K562 (cell line): ENCODE measurements around the gene NTN1. TPM values are rescaled to one million over a fixed set of nuclear protein-coding genes. Genes with fewer than 3 reads are reported as not detected.

Source experiments
- ARID1B ChIP-seq: fragments of 450-650 bp; IDR thresholded peaks from 2 replicates; pipeline ENCODE4 v1.6.1; 2016; ENCODE audit warnings: antibody characterized with exemption, mild to moderate bottlenecking, inconsistent platforms
- BMI1 ChIP-seq: fragments of 150-350 bp; IDR thresholded peaks from 2 replicates; pipeline ENCODE4 v1.6.1; 2014; ENCODE audit warnings: low read length
- FOSL1 ChIP-seq: fragments of 200-800 bp; sonication (Bioruptor generic); conservative IDR thresholded peaks from 2 replicates; pipeline ENCODE4 v1.6.1; 2016; ENCODE audit warnings: missing genetic modification characterization, missing compliant biosample characterization
- RNF2 ChIP-seq: sonication (generic); IDR thresholded peaks from 2 replicates; pipeline ENCODE4 v1.6.1; 2016
- SMC3 ChIP-seq: conservative IDR thresholded peaks from 2 replicates; pipeline ENCODE4 v1.6.1; 2011; ENCODE audit warnings: low read depth, low read length, improper control_type of control experiment; ENCODE audit not compliant: insufficient read depth
- ZFP1 ChIP-seq: fragments of 450-650 bp; formaldehyde crosslinking; IDR thresholded peaks from 2 replicates; pipeline ENCODE4 v1.4.0; 2020; ENCODE audit warnings: mild to moderate bottlenecking, mixed read lengths
- ZNF766 ChIP-seq: fragments of 200-800 bp; sonication (Bioruptor generic); conservative IDR thresholded peaks from 2 replicates; pipeline ENCODE4 v1.6.1; 2016; ENCODE audit warnings: missing genetic modification characterization, missing compliant biosample characterization
- polyA plus RNA-seq, 8 experiments: library from polyadenylated mRNA; depleted of rRNA in 4 of 8; stranded (reverse) in 5 of 8; unstranded in 3 of 8; fragments of >200 nt; fragmentation: Nextera tagmentation in 2 of 8; fragmentation: Illumina TruSeq in 1 of 8; extraction: Ambion mirVana in 2 of 8; extraction: Trizol in 1 of 8; gene quantifications; 2 replicates each; pipeline versions ENCODE4 v1.2.1 to v1.2.3, GENCODE V29; 2011 to 2014; ENCODE audit warnings: inconsistent platforms in 1 of 8, missing spikeins in 1 of 8
- total RNA-seq, 7 experiments: library from RNA; depleted of rRNA in 6 of 7; stranded (reverse); fragments of >200 nt in 6 of 7; fragmentation: Illumina TruSeq in 2 of 7; extraction: Trizol in 2 of 7; gene quantifications; 2 replicates each; pipeline versions ENCODE4 v1.2.1 to v1.2.3, GENCODE V29; 2011 to 2021; ENCODE audit warnings: low replicate concordance in 1 of 7
- TF ChIP-seq, protein P1 (sequence below): fragments of 450-650 bp; IDR thresholded peaks from 2 replicates; pipeline ENCODE4 v1.6.1; 2017; ENCODE audit warnings: antibody characterized with exemption
- TF ChIP-seq, protein P2 (sequence below), 2 experiments: fragments of 450-650 bp; IDR thresholded peaks; 2 replicates each; pipeline ENCODE4 v1.6.1; 2018; ENCODE audit warnings: mild to moderate bottlenecking in 2 of 2, low read depth in 1 of 2; ENCODE audit not compliant: partially characterized antibody in 2 of 2
- TF ChIP-seq, protein P3 (sequence below): sonication (generic); formaldehyde crosslinking; IDR thresholded peaks from 2 replicates; pipeline ENCODE4 v1.8.1; 2023; ENCODE audit warnings: mild to moderate bottlenecking, missing genetic modification reagents

NTN1 gene
- total and polyA plus RNA-seq, 9 of the 15 experiments (the other 6 are each of a cell fraction or from before 2014, with no cell fraction given) = 0.02 TPM; not detected in 8

DNA sequence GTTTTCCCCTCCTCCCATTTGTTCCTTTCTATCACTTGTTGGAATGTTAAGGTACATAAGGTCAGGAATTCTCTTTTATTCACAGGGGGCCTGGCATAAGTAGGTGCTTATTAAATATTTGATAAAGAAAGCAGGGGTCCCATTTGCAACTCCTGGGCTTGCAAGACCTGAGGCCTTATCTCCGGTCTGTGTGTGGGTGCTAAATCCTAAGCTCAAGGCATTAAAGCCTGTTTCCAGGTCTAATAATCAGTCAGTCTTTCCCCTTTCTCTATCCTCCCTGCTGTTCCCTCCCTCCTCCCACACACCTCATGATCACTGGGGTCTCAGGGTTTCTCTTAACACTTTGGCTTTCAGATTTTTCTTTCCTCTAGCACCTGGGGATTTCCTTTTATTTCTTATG is 17.1 kb downstream of the NTN1 start (continued):
- TF ChIP-seq, protein P1, sequence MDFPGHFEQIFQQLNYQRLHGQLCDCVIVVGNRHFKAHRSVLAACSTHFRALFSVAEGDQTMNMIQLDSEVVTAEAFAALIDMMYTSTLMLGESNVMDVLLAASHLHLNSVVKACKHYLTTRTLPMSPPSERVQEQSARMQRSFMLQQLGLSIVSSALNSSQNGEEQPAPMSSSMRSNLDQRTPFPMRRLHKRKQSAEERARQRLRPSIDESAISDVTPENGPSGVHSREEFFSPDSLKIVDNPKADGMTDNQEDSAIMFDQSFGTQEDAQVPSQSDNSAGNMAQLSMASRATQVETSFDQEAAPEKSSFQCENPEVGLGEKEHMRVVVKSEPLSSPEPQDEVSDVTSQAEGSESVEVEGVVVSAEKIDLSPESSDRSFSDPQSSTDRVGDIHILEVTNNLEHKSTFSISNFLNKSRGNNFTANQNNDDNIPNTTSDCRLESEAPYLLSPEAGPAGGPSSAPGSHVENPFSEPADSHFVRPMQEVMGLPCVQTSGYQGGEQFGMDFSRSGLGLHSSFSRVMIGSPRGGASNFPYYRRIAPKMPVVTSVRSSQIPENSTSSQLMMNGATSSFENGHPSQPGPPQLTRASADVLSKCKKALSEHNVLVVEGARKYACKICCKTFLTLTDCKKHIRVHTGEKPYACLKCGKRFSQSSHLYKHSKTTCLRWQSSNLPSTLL = no peak
- TF ChIP-seq, protein P2, sequence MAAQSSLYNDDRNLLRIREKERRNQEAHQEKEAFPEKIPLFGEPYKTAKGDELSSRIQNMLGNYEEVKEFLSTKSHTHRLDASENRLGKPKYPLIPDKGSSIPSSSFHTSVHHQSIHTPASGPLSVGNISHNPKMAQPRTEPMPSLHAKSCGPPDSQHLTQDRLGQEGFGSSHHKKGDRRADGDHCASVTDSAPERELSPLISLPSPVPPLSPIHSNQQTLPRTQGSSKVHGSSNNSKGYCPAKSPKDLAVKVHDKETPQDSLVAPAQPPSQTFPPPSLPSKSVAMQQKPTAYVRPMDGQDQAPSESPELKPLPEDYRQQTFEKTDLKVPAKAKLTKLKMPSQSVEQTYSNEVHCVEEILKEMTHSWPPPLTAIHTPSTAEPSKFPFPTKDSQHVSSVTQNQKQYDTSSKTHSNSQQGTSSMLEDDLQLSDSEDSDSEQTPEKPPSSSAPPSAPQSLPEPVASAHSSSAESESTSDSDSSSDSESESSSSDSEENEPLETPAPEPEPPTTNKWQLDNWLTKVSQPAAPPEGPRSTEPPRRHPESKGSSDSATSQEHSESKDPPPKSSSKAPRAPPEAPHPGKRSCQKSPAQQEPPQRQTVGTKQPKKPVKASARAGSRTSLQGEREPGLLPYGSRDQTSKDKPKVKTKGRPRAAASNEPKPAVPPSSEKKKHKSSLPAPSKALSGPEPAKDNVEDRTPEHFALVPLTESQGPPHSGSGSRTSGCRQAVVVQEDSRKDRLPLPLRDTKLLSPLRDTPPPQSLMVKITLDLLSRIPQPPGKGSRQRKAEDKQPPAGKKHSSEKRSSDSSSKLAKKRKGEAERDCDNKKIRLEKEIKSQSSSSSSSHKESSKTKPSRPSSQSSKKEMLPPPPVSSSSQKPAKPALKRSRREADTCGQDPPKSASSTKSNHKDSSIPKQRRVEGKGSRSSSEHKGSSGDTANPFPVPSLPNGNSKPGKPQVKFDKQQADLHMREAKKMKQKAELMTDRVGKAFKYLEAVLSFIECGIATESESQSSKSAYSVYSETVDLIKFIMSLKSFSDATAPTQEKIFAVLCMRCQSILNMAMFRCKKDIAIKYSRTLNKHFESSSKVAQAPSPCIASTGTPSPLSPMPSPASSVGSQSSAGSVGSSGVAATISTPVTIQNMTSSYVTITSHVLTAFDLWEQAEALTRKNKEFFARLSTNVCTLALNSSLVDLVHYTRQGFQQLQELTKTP (IDR thresholded peaks at IDR 0.05; ENCODE audit: low read depth in 1 of 2, partially characterized antibody in 2 of 2) = no peak
- no peak for TF ChIP-seq SMC3
- no peak for TF ChIP-seq ARID1B
- no peak for TF ChIP-seq BMI1
- TF ChIP-seq, protein P3, sequence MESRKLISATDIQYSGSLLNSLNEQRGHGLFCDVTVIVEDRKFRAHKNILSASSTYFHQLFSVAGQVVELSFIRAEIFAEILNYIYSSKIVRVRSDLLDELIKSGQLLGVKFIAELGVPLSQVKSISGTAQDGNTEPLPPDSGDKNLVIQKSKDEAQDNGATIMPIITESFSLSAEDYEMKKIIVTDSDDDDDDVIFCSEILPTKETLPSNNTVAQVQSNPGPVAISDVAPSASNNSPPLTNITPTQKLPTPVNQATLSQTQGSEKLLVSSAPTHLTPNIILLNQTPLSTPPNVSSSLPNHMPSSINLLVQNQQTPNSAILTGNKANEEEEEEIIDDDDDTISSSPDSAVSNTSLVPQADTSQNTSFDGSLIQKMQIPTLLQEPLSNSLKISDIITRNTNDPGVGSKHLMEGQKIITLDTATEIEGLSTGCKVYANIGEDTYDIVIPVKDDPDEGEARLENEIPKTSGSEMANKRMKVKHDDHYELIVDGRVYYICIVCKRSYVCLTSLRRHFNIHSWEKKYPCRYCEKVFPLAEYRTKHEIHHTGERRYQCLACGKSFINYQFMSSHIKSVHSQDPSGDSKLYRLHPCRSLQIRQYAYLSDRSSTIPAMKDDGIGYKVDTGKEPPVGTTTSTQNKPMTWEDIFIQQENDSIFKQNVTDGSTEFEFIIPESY (CRISPR knock-in tag) = no peak
- no peak for TF ChIP-seq RNF2
- no peak for TF ChIP-seq FOSL1 (tag)
- no peak for TF ChIP-seq ZFP1
- no peak for TF ChIP-seq ZNF766 (CRISPR knock-in tag)
- TF ChIP-seq, all 486 proteins: peak for 0
